ENCODE measurements around the gene IL4R. TPM values are rescaled to one million over a fixed set of nuclear protein-coding genes. Genes with fewer than 3 reads are reported as not detected.

The IL4R gene
- total and polyA plus RNA-seq, 2 of the 13 experiments (the other 11 are each of a cell fraction or from before 2014, with no cell fraction given), result 15.9 to 49.6 TPM

- peak; percentile 77; the same call in 1 of the 2 replicates for TF ChIP-seq HNF1B (CRISPR knock-in tag; IDR thresholded peaks at IDR 0.05)
- TF ChIP-seq HHEX (CRISPR knock-in tag; IDR thresholded peaks at IDR 0.05), result no peak
- no peak for TF ChIP-seq ZNF562 (CRISPR knock-in tag; IDR thresholded peaks at IDR 0.05; ENCODE audit: borderline replicate concordance)
- TF ChIP-seq ZBTB39 (CRISPR knock-in tag; IDR thresholded peaks at IDR 0.05), result no peak; the same call in 1 of the 2 replicates
- peak; percentile 49; the same call in 1 of the 2 replicates for TF ChIP-seq NR2C2 (CRISPR knock-in tag; IDR thresholded peaks at IDR 0.05; ENCODE audit: borderline replicate concordance)
- TF ChIP-seq JUNB (CRISPR knock-in tag; IDR thresholded peaks at IDR 0.05; ENCODE audit: borderline replicate concordance), result no peak
- no peak for TF ChIP-seq ZNF784 (CRISPR knock-in tag; IDR thresholded peaks at IDR 0.05; ENCODE audit: borderline replicate concordance)
- peak; percentile 89 for TF ChIP-seq ARHGAP35 (CRISPR knock-in tag; IDR thresholded peaks at IDR 0.05; ENCODE audit: borderline replicate concordance)
- TF ChIP-seq CEBPZ (IDR thresholded peaks at IDR 0.05; ENCODE audit: low read length), result no peak
- TF ChIP-seq IRF2 (CRISPR knock-in tag; IDR thresholded peaks at IDR 0.05), result peak; percentile 76; the same call in 1 of the 2 replicates
- no peak for TF ChIP-seq NR2F6 (IDR thresholded peaks at IDR 0.05)
- TF ChIP-seq NR2F6 (CRISPR knock-in tag; IDR thresholded peaks at IDR 0.05), result peak; percentile 49; the same call in 1 of the 2 replicates
- TF ChIP-seq REL (CRISPR knock-in tag; conservative IDR thresholded peaks at IDR 0.05), result peak; percentile 92
- peak; percentile 23; the same call in 1 of the 2 replicates for TF ChIP-seq RAD21 (CRISPR knock-in tag; IDR thresholded peaks at IDR 0.05)
- TF ChIP-seq HCFC1 (IDR thresholded peaks at IDR 0.05; ENCODE audit: low read depth, low read length), result peak; percentile 39; the same call in 1 of the 2 replicates
- no peak; the same call in 1 of the 2 replicates for TF ChIP-seq SAFB2 (CRISPR knock-in tag; IDR thresholded peaks at IDR 0.05; ENCODE audit: borderline replicate concordance, low read depth)
- 0 out of 2 replicates have a peak, but pooled peaks have one; percentile 54 for TF ChIP-seq RNF2 (conservative IDR thresholded peaks at IDR 0.05; ENCODE audit: low read depth)
- no peak for TF ChIP-seq NR0B2 (CRISPR knock-in tag; IDR thresholded peaks at IDR 0.05)
Observed at GRCh38 chr16:27268376-27269299, 45.1 kb upstream of the IL4R start, which contains the start of gene NSMCE1 (continued).

All from HepG2 (cell line).